GM06990 (cell line): ENCODE data around the gene CHST1.

ENCODE experiments used
- DNase-seq: peaks from one replicate; pipeline ENCODE4 v3.0.0-alpha.2; 2011; ENCODE audit not compliant: insufficient read length; ENCODE audit errors: extremely low read depth
- H3K27me3 ChIP-seq: replicated peaks from 2 replicates; pipeline ENCODE4 v1.6.0; 2011; ENCODE audit warnings: low read length; ENCODE audit not compliant: control insufficient read depth, insufficient read depth
- H3K36me3 ChIP-seq: 2 replicates; pipeline ENCODE4 v1.5.1; 2011; ENCODE audit warnings: low read length; ENCODE audit not compliant: control insufficient read depth, insufficient read depth
- H3K4me3 ChIP-seq: replicated peaks from 2 replicates; pipeline ENCODE4 v1.5.1; 2011; ENCODE audit warnings: low read depth, mild to moderate bottlenecking, control low read depth, low read length
- TF ChIP-seq, protein P1 (sequence below): IDR thresholded peaks from 2 replicates; pipeline ENCODE4 v1.5.1; 2011; ENCODE audit warnings: low read length, control low read depth, mild to moderate bottlenecking, inconsistent platforms; ENCODE audit not compliant: insufficient read depth, poor library complexity, severe bottlenecking

The CHST1 gene

DNA sequence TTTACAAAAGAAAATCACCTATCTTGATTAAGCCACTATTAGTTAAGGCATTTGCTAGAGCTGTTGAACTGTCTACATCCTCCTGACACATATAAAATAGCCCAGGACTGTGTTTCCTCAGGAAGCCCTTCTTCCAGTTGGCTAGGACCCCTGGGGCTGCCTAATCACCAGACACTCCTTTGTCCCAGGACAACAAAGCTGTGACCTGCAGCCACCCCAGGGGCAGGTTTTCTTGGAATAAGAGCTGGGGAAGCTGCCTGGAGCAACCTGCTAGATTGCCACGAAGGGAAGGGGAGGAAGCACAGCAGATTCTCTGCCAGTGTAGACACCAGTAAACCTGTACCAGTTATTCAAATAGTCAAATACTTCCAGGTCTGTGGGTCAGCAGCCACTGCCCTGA is 17.6 kb downstream of the CHST1 start:
- H3K27me3 ChIP-seq: 0 out of 2 replicates have a peak, but pooled peaks cover 2% of the 10 kb centered on the region
- DNase-seq: no peak
- H3K36me3 ChIP-seq: no peaks in the 10 kb centered on the region
- H3K4me3 ChIP-seq: no peak overlapping the region
- TF ChIP-seq, protein P1, sequence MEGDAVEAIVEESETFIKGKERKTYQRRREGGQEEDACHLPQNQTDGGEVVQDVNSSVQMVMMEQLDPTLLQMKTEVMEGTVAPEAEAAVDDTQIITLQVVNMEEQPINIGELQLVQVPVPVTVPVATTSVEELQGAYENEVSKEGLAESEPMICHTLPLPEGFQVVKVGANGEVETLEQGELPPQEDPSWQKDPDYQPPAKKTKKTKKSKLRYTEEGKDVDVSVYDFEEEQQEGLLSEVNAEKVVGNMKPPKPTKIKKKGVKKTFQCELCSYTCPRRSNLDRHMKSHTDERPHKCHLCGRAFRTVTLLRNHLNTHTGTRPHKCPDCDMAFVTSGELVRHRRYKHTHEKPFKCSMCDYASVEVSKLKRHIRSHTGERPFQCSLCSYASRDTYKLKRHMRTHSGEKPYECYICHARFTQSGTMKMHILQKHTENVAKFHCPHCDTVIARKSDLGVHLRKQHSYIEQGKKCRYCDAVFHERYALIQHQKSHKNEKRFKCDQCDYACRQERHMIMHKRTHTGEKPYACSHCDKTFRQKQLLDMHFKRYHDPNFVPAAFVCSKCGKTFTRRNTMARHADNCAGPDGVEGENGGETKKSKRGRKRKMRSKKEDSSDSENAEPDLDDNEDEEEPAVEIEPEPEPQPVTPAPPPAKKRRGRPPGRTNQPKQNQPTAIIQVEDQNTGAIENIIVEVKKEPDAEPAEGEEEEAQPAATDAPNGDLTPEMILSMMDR: no peak

DNA sequence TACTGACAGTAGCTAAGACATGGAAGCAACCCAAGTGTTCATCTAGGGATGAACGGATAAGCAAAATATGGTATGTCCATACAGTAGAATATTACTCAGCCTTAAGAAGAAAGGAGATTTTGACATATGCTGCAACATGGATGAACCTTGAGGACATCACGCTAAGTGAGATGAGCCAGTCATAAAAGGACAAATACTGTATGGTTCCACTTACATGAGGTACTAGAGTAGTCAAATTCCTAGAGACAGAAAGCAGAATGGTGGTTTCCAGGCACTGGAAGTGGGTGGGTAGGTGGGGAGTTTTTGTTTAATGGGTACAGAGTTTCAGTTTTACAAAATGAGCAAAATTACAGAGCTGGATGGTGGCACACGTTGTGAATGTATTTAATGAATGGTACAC is 18.1 kb downstream of the CHST1 start:
- H3K36me3 ChIP-seq: no peaks in the 10 kb centered on the region
- DNase-seq: no peak

DNA sequence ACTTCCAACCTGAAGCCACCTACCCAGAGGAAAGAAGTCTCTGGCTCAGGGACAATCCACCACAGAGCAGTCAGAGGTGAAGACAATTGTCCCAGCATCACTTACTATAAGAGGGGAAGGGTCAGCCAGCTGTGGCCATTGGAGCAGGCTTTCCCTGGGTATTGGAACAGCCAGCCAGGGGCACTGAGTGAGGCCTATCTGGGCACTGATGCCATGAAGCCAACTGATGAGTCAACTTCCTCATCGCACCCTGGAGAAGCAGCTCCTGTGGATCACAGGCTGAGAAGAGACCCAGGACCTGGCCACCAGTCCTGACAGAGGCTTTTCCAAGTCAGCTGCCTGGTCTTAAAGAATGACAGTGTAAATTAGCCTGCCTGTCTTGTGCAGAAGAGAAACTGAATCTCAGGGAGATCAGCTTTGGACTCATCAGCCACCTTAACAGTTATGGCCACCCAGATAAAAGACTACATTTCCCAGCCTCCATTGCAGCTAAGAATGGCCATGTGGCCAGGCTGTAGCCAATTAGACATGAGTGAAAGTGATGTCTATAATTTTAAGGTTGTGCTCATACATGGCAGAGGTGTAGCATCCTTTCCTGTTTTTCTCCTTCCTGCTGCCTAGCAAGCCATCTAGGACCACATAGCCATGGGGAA is 19.0 kb downstream of the CHST1 start:
- Histone ChIP-seq H3K36me3 (no peaks in the 10 kb centered on the region), H3K27me3 (no peaks in the 10 kb centered on the region), H3K4me3 (no peak overlapping the region)
- no peak for DNase-seq
- TF ChIP-seq, protein P1: no peak

More for the DNA sequence above, 18.1 kb downstream of the CHST1 start:
- Histone ChIP-seq H3K4me3 (no peak overlapping the region), H3K27me3 (0 out of 2 replicates have a peak, but pooled peaks cover 2% of the 10 kb centered on the region)
- TF ChIP-seq, protein P1: no peak

DNA sequence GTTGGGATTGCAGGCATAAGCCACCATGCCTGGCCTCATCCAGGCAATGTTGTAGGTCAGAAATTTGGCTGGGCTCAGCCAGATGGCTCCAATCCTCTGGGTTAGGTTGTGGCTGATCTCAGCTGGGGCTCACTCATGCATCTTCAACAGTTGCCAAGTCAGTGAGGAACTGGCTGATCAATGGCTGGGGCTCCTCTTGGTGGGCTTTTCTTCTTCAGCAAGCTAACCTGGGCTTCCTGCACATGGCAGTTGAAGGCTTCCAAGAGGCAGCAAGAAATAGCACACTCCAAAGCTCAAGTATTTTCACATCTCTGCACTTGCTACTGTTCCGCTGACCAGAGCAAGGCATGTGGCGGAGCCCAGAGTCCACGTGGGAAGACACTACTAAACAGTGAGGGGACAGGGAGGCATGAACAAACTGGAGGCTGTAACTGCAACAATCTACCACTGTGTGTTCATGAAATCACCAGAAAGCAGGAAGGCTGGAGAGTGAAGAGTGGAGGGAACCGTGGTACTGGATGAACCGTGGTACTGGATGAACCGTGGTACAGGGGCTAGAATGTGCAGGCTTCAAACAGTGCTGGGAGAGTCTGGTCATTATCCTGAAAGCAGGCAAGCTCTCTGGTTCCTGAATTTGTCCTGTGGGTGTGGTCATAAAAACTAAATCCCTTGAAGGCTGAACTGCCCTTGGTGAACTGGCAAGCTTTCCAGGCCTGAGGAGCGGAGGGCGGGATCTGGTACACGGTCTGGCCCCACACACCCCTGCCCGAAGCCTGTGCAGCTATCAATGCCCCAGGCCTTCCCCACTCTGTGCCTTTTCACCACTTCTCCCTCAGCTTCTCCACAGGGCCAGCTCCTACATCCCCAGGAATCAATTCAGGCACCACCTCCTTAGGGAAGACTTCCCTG is 20.2 kb downstream of the CHST1 start:
- no peaks in the 10 kb centered on the region for H3K36me3 ChIP-seq
- no peak overlapping the region for H3K4me3 ChIP-seq
- H3K27me3 ChIP-seq: no peaks in the 10 kb centered on the region
- no peak for DNase-seq
- TF ChIP-seq, protein P1: no peak

DNA sequence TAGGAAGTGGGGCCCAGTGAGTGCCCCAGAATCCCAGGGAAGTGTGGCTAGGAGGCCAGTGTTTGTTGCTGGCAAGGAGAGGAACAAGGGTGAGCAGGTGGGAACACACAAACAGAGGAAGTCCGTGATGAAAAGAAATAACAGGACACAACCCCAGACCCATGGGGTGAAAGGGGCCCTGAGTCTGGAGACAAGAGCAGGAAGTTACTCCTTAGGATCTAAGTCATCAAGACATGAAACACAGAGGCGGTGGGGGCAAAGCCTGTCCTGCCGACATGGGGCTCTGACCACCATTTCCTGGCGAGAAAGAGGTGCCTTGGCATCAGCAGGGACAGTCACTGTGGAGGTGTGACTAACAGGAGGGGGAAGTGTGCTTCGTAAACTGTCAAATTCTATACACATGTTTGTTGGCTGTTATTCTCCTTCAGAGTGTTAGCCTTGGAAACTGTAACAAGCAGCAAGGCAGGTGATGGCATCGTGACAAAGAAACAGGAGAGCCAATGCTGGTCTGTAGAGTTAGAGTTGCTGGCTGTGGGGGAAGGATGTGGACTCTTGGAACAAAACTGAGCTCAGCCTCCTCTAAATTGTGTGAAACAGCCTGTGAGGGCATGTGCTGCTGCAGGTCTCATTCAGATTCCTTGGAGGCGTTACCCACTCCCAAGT is 21.7 kb downstream of the CHST1 start:
- TF ChIP-seq, protein P1: no peak
- no peak overlapping the region for H3K4me3 ChIP-seq
- no peaks in the 10 kb centered on the region for H3K36me3 ChIP-seq
- no peaks in the 10 kb centered on the region for H3K27me3 ChIP-seq
- DNase-seq: no peak
